Epithelial cell of prostate (primary cell): ENCODE measurements around the gene PDZRN3.

Experiments used
- DNase-seq: peaks from one replicate; pipeline ENCODE4 v3.0.0-alpha.2; 2011; ENCODE audit warnings: low read depth, low spot score
- H3K27ac ChIP-seq: fragments of 450-650 bp; 2 replicates; pipeline ENCODE4 v1.5.1; 2017; ENCODE audit warnings: mild to moderate bottlenecking

The PDZRN3 gene

GRCh38 chr3:73535931-73536330, 88.8 kb downstream of the PDZRN3 start:
- no peak for DNase-seq
- H3K27ac ChIP-seq: no peak overlapping the region

- no peak for DNase-seq
- H3K27ac ChIP-seq: no peak overlapping the region
Observed at GRCh38 chr3:73535137-73535536, 89.6 kb downstream of the PDZRN3 start.

- H3K27ac ChIP-seq: no peak overlapping the region
- DNase-seq: no peak
Observed at GRCh38 chr3:73530022-73530396, 94.7 kb downstream of the PDZRN3 start.

- no peak for DNase-seq
- no peak overlapping the region for H3K27ac ChIP-seq
Observed at GRCh38 chr3:73529308-73530021, 95.3 kb downstream of the PDZRN3 start.

- DNase-seq: no peak
- H3K27ac ChIP-seq: no peak overlapping the region
Observed at GRCh38 chr3:73525591-73525990, 99.2 kb downstream of the PDZRN3 start.

GRCh38 chr3:73523661-73524060, 101.1 kb downstream of the PDZRN3 start:
- no peak overlapping the region for H3K27ac ChIP-seq

GRCh38 chr3:73521734-73522336, 102.9 kb downstream of the PDZRN3 start:
- H3K27ac ChIP-seq: no peak overlapping the region
- no peak for DNase-seq

More at GRCh38 chr3:73523661-73524060, 101.1 kb downstream of the PDZRN3 start:
- no peak for DNase-seq

- H3K27ac ChIP-seq: no peak overlapping the region
- no peak for DNase-seq
Observed at GRCh38 chr3:73520931-73521461, 103.7 kb downstream of the PDZRN3 start.

GRCh38 chr3:73516631-73517030, 108.1 kb downstream of the PDZRN3 start:
- H3K27ac ChIP-seq: no peak overlapping the region
- no peak for DNase-seq

GRCh38 chr3:73513260-73513659, 111.5 kb downstream of the PDZRN3 start:
- no peak for DNase-seq
- no peak overlapping the region for H3K27ac ChIP-seq

GRCh38 chr3:73511571-73512525, 112.9 kb downstream of the PDZRN3 start:
- no peak for DNase-seq
- no peak overlapping the region for H3K27ac ChIP-seq

GRCh38 chr3:73510784-73511183, 114.0 kb downstream of the PDZRN3 start:
- no peak overlapping the region for H3K27ac ChIP-seq
- DNase-seq: no peak

- no peak for DNase-seq
- H3K27ac ChIP-seq: no peak overlapping the region
Observed at GRCh38 chr3:73510334-73510733, 114.4 kb downstream of the PDZRN3 start.

- no peak overlapping the region for H3K27ac ChIP-seq
- no peak for DNase-seq
Observed at GRCh38 chr3:73509816-73510215, 114.9 kb downstream of the PDZRN3 start.

GRCh38 chr3:73509066-73509465, 115.7 kb downstream of the PDZRN3 start:
- no peak for DNase-seq
- H3K27ac ChIP-seq: no peak overlapping the region

GRCh38 chr3:73508330-73508954, 116.3 kb downstream of the PDZRN3 start:
- no peak overlapping the region for H3K27ac ChIP-seq
- no peak for DNase-seq

- DNase-seq: no peak
- H3K27ac ChIP-seq: no peak overlapping the region
Observed at GRCh38 chr3:73504852-73505251, 119.9 kb downstream of the PDZRN3 start.

- no peak overlapping the region for H3K27ac ChIP-seq
- DNase-seq: no peak
Observed at GRCh38 chr3:73504239-73504638, 120.5 kb downstream of the PDZRN3 start.

GRCh38 chr3:73503781-73504180, 121.0 kb downstream of the PDZRN3 start:
- peak overlapping the region; percentile 27 for H3K27ac ChIP-seq

More at GRCh38 chr3:73503781-73504180, 121.0 kb downstream of the PDZRN3 start:
- no peak for DNase-seq
